ENCODE measurements around the gene MARCHF6.
"Not testable (repeated sequence)": the region's sequence is repeated elsewhere in the genome, so short reads cannot be mapped to it uniquely, and the experiment has no call there.

Gene MARCHF6

GRCh38 chr5:10323588-10324488 lies 29.7 kb upstream of the MARCHF6 start:
- DNase-seq (ENCODE audit: low spot score): no peak

- DNase-seq (ENCODE audit: low spot score): no peak
Measured at GRCh38 chr5:10324518-10325370, 28.8 kb upstream of the MARCHF6 start.

- DNase-seq (ENCODE audit: low spot score): no peak
Measured at GRCh38 chr5:10328323-10328722, 25.2 kb upstream of the MARCHF6 start.

- no peak for DNase-seq (ENCODE audit: low spot score)
Measured at GRCh38 chr5:10329446-10329819, 24.1 kb upstream of the MARCHF6 start.

- no peak for DNase-seq (ENCODE audit: low spot score)
Measured at GRCh38 chr5:10329820-10330481, 23.5 kb upstream of the MARCHF6 start.

GRCh38 chr5:10330511-10331230 lies 22.8 kb upstream of the MARCHF6 start:
- DNase-seq (ENCODE audit: low spot score): no peak

GRCh38 chr5:10331341-10331796 lies 22.1 kb upstream of the MARCHF6 start:
- DNase-seq (ENCODE audit: low spot score): no peak

- no peak for DNase-seq (ENCODE audit: low spot score)
Measured at GRCh38 chr5:10332301-10332700, 21.2 kb upstream of the MARCHF6 start.

GRCh38 chr5:10333154-10334006 lies 20.1 kb upstream of the MARCHF6 start:
- DNase-seq (ENCODE audit: low spot score): peak; percentile 24

GRCh38 chr5:10334831-10335230 lies 18.7 kb upstream of the MARCHF6 start:
- DNase-seq (ENCODE audit: low spot score): no peak

- DNase-seq (ENCODE audit: low spot score): no peak
Measured at GRCh38 chr5:10335711-10336470, 17.6 kb upstream of the MARCHF6 start.

- DNase-seq (ENCODE audit: low spot score): no peak
Measured at GRCh38 chr5:10337107-10337506, 16.4 kb upstream of the MARCHF6 start.

- no peak for DNase-seq (ENCODE audit: low spot score)
Measured at GRCh38 chr5:10337986-10338385, 15.5 kb upstream of the MARCHF6 start.

- no peak for DNase-seq (ENCODE audit: low spot score)
Measured at GRCh38 chr5:10338686-10339057, 14.8 kb upstream of the MARCHF6 start.

- no peak for DNase-seq (ENCODE audit: low spot score)
Measured at GRCh38 chr5:10339058-10339811, 14.3 kb upstream of the MARCHF6 start.

- DNase-seq (ENCODE audit: low spot score): no peak
Measured at GRCh38 chr5:10339958-10340357, 13.5 kb upstream of the MARCHF6 start.

GRCh38 chr5:10343486-10343885 lies 10.0 kb upstream of the MARCHF6 start:
- no peak for DNase-seq (ENCODE audit: low spot score)

GRCh38 chr5:10344461-10345106 lies 8.9 kb upstream of the MARCHF6 start:
- not testable (repeated sequence) for DNase-seq (ENCODE audit: low spot score)

GRCh38 chr5:10348258-10348657 lies 5.2 kb upstream of the MARCHF6 start:
- no peak for DNase-seq (ENCODE audit: low spot score)

All from SW480 (cell line).